Caki2 (cell line): ENCODE results near the gene GPR176. TPM values are rescaled to one million over a fixed set of nuclear protein-coding genes. Genes with fewer than 3 reads are reported as not detected.

Experiments used
- DNase-seq: peaks from one replicate; pipeline ENCODE4 v3.0.0-alpha.2; 2015; ENCODE audit warnings: low read depth
- in situ Hi-C: cut with HindIII; loops from 2 replicates; pipeline ENCODE4 v1.10.0; 2016; ENCODE audit warnings: low sequenced_read_pairs, low pct_unique_long_range_greater_than_20kb, mixed read lengths
- total RNA-seq: library from RNA; depleted of rRNA; stranded (reverse); fragments of >200 nt; shearing (Covaris generic); gene quantifications from 2 replicates; pipeline ENCODE4 v1.2.3, GENCODE V29; 2014; ENCODE audit warnings: low replicate concordance; rRNA removed

GPR176 gene
- total RNA-seq, 1 experiment from 2014 or later, result 9.6 TPM

DNA sequence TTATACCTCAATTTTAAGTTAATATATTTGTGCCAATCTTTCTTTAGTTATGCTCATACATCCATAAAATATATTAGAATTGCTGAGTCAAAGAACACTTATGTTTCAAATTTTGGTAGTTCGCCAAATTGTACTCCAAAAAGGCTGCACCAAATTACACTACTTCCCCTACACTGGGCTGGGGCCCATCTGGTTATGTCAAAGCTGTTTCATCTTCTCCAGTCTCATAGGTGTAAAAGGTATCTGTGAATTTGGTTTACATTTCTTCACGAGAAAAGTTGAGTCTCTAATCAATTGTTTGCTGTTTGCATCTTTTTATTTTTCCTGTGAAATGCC is 138.1 kb downstream of the GPR176 start:
- in situ Hi-C loops, result no loop called here
- DNase-seq, result no peak

- no peak for DNase-seq
- in situ Hi-C loops, result no loop called here
These were observed 138.7 kb downstream of the GPR176 start for GRCh38 chr15:39781147-39781966.

- in situ Hi-C loops, result no loop called here
These were observed 142.0 kb downstream of the GPR176 start for GRCh38 chr15:39778021-39778420.

DNA sequence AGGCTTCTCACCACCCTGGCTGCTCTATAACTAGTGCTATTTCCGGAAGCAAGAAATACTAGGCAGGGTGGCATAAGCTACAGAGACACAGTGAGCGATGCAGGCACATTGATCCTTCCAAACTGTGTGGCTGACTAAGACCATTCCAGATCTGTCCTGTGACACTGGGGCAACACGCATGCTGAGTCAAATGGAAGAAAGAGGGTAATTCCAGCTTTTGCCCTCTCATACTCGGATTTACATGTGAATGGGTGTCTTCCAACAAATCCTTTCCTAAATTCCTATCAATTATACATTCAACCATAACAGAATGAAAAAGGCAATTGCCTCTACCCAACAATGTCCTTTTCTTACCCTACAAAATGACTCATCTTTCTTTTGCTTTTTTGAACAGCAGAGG is 142.6 kb downstream of the GPR176 start:
- in situ Hi-C loops, result no loop called here

More at GRCh38 chr15:39778021-39778420, 142.0 kb downstream of the GPR176 start:
- DNase-seq, result no peak

DNA sequence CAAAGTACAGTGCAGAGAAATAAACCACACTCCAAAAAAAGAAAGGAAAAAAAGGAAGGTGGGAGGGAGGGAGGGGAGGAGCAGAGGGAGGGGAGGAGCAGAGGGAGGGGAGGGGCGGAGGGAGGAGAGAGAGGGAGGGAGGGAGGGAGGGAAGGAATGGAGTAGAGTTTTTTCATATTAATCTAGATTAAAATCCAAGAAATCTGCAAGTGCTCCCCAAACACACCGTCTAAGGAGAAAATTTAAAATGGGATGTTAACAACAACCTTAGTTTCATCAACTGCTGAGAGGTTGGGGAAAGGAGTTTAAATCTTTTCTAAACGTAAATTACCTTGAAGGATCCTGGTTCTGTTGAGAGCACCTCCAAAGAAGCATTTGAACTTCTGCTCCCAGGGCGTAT is 144.0 kb downstream of the GPR176 start:
- no peak for DNase-seq

More for the DNA sequence above, 142.6 kb downstream of the GPR176 start:
- no peak for DNase-seq

DNA sequence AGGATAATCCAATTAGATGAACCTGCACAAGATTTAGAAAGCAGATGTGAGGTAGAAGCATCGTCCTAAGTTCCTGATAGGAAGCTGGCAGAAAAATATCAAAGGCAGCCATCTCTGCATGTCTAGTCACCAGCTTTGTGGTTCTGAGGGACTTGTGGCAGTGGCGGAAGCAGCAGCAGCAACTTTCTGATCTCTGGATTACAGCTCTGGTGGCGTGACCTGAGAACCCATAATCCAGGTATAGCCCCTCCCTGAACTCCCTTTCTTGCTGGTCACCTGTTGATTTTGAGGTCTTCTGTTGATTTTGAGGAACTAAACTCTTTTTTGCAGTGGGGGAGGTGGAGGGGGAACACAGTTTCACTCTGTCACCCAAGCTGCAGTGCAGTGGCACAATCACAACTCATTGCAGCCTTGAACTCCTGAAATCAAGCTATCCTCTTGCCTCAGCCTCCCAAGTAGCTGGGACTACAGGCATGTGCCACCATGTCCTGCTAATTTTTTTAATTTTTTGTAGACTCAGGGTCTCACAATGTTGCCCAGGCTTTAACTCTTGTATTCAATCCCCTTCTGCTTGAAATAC is 145.3 kb downstream of the GPR176 start:
- no peak for DNase-seq
- in situ Hi-C loops, result no loop called here

More for the DNA sequence above, 144.0 kb downstream of the GPR176 start:
- in situ Hi-C loops, result no loop called here

DNA sequence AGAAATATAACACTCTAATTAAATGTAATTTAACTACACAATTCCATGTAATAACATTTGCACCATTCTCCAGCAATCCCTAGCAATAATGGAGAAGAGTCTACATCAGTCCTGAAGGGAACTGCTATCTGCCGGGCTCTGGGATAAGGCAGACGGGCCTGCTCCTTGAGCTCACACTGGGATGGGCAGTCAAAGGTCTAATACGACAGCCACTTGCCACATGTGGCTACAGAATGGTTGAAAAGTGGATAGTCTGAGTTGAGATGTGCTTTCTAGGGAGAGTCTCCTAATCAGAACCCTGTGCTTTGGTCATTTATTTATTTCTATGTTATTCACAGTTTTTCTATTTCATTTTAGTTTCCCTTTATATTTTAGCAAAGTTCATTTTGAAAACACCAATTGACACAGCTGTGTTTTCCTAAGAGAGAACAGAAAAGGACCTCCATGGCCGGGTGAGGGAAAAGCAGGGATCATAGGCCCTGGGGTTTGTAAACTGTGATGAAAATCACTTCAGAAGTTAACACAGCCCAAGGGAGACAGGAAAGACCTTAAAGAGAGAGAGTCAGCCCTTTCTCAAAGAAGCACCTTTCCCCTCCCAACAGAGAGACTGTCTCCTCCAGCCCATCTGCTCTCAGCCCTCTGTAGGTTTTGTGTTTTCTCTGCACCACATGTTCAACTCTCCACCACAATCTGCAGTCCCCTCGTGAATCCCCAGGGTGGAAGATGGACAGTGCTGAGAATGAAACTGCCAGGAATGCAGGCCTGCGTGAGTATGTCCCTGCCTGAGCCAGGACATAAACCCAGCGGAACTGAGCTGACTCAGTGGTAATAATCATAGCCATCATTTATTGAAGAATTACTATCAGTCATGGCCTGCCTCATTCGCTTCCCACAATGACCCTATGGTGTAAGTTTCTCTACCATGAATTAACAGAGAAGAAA is 149.0 kb downstream of the GPR176 start:
- DNase-seq, result no peak
- in situ Hi-C loops, result no loop called here

GRCh38 chr15:39767921-39768320 is 152.1 kb downstream of the GPR176 start:
- DNase-seq, result no peak
- in situ Hi-C loops, result no loop called here

DNA sequence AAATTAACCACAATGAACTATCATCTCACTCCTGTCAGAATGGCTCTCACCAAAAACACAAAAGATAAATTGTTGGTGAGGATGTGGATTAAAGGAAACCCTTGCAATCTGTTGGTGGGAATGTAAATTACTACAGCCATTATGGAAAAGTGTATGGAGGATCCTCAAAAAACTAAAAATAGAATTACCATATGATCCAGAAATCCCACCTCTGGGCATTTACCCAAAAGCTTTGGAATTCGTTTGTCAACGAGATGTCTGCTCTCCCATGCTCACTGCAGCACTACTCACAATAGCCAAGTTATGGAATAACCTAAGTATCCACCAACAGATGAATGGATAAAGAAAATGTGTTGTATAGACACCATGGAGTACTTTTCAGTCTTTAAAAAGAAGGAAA is 159.1 kb downstream of the GPR176 start:
- in situ Hi-C loops, result no loop called here
- DNase-seq, result no peak

GRCh38 chr15:39756806-39757522 is 163.1 kb downstream of the GPR176 start:
- DNase-seq, result peak; percentile 40
- in situ Hi-C loops, result no loop called here

- DNase-seq, result no peak
- in situ Hi-C loops, result no loop called here
These were observed 167.1 kb downstream of the GPR176 start for GRCh38 chr15:39752991-39753390.

GRCh38 chr15:39752246-39752645 is 167.8 kb downstream of the GPR176 start:
- no peak for DNase-seq
- in situ Hi-C loops, result no loop called here

Other genes starting within 250 kb of the GPR176 start
- 0.14 TPM in 1 of 2 replicates, not detected in the other for gene FSIP1, start 137.4 kb downstream of the GPR176 start, total RNA-seq
- 33.6 and 52.4 TPM in 2 replicates for gene EIF2AK4, start 13.8 kb upstream of the GPR176 start, total RNA-seq
- 175 and 229 TPM in 2 replicates for gene SRP14, start 118.9 kb upstream of the GPR176 start, total RNA-seq
- gene BMF, start 188.6 kb upstream of the GPR176 start, total RNA-seq, result 0.23 and 1.8 TPM in 2 replicates
- 44.3 and 49.3 TPM in 2 replicates for gene BUB1B, start 240.8 kb upstream of the GPR176 start, total RNA-seq